IMR-90 (cell line): ENCODE results near the gene CBFA2T3. TPM values are rescaled to one million over a fixed set of nuclear protein-coding genes. Genes with fewer than 3 reads are reported as not detected.

ENCODE experiments used
- ATAC-seq: fragments of 200-7000 bp; cut with Tn5 transposase; 2 replicates; pipeline ENCODE4 v1.9.1; 2020; ENCODE audit warnings: low read depth, mild to moderate bottlenecking, moderate library complexity
- BruUV-seq: library from RNA; stranded (reverse); fragments of 400-500 nt; replicated peaks from 2 replicates; lab custom pipeline; 2021; lab: Mats Ljungman, UMichigan
- CTCF ChIA-PET: fragments of 300-600 bp; formaldehyde crosslinking; extraction: SDS; loops from one replicate; lab custom pipeline; 2021; ENCODE audit warnings: antibody characterized with exemption; lab: Yijun Ruan, JAX
- POLR2A ChIA-PET: fragments of 300-600 bp; sonication (Branson Sonifier 250); formaldehyde crosslinking; loops from one replicate; lab custom pipeline; 2022; ENCODE audit warnings: antibody characterized with exemption; ENCODE audit not compliant: unreplicated experiment; lab: Charles Lee
- DNase-seq: peaks from one replicate; pipeline ENCODE4 v3.0.0; 2013
- H2AFZ ChIP-seq: replicated peaks from 2 replicates; pipeline ENCODE3; 2013; ENCODE audit warnings: low read length, mild to moderate bottlenecking; ENCODE audit not compliant: poor library complexity
- H2AK5ac ChIP-seq: 2 replicates; pipeline ENCODE4 v1.6.1; 2013; ENCODE audit warnings: low read depth, low read length, inconsistent platforms
- H2AK9ac ChIP-seq: replicated peaks from 2 replicates; pipeline ENCODE3; 2013; ENCODE audit warnings: mild to moderate bottlenecking, low read depth, low read length, moderate library complexity; ENCODE audit not compliant: poor library complexity
- H2BK120ac ChIP-seq: 2 replicates; pipeline ENCODE4 v1.6.1; 2013; ENCODE audit warnings: low read depth, low read length, inconsistent platforms
- H2BK15ac ChIP-seq: 3 replicates; pipeline ENCODE4 v1.6.1; 2013; ENCODE audit warnings: low read depth, low read length, inconsistent platforms
- H2BK20ac ChIP-seq: 2 replicates; pipeline ENCODE4 v1.6.1; 2013; ENCODE audit warnings: low read depth, mild to moderate bottlenecking, inconsistent platforms, low read length, moderate library complexity
- H2BK5ac ChIP-seq: 2 replicates; pipeline ENCODE4 v1.6.1; 2013; ENCODE audit warnings: mild to moderate bottlenecking, low read depth, low read length, inconsistent platforms; ENCODE audit not compliant: poor library complexity, severe bottlenecking
- H3K14ac ChIP-seq: replicated peaks from 2 replicates; pipeline ENCODE4 v1.6.1; 2013; ENCODE audit warnings: low read depth, low read length, inconsistent platforms
- H3K18ac ChIP-seq: 2 replicates; pipeline ENCODE4 v1.6.1; 2013; ENCODE audit warnings: low read depth, low read length, control low read depth
- H3K23ac ChIP-seq: 2 replicates; pipeline ENCODE4 v1.6.1; 2013; ENCODE audit warnings: low read depth, low read length, inconsistent platforms
- H3K27ac ChIP-seq: 2 replicates; pipeline ENCODE4 v1.5.1; 2013; ENCODE audit warnings: mild to moderate bottlenecking, control low read depth, low read length; ENCODE audit not compliant: insufficient read depth
- H3K27me3 ChIP-seq: 2 replicates; pipeline ENCODE4 v1.6.1; 2013; ENCODE audit warnings: low read length; ENCODE audit not compliant: control insufficient read depth, insufficient read depth
- H3K36me3 ChIP-seq: 2 replicates; pipeline ENCODE4 v1.6.1; 2013; ENCODE audit warnings: low read length, mixed read lengths; ENCODE audit not compliant: control insufficient read depth, insufficient read depth
- H3K4ac ChIP-seq: 2 replicates; pipeline ENCODE4 v1.6.1; 2013; ENCODE audit warnings: low read depth, low read length, inconsistent platforms
- H3K4me1 ChIP-seq: 2 replicates; pipeline ENCODE4 v1.6.1; 2013; ENCODE audit warnings: low read length, mixed read lengths; ENCODE audit not compliant: control insufficient read depth, insufficient read depth
- H3K4me2 ChIP-seq: 2 replicates; pipeline ENCODE4 v1.6.1; 2013; ENCODE audit warnings: low read depth, mild to moderate bottlenecking, control low read depth, low read length, moderate library complexity
- H3K4me3 ChIP-seq: 2 replicates; pipeline ENCODE4 v1.5.1; 2013; ENCODE audit warnings: low read depth, mild to moderate bottlenecking, control low read depth, low read length, moderate library complexity; ENCODE audit not compliant: insufficient read depth
- H3K56ac ChIP-seq: 2 replicates; pipeline ENCODE4 v1.6.1; 2013; ENCODE audit warnings: low read length, inconsistent platforms; ENCODE audit not compliant: insufficient read depth; ENCODE audit errors: extremely low read depth
- H3K79me1 ChIP-seq, 2 experiments: 2 replicates each; pipeline ENCODE4 v1.6.1; 2013; ENCODE audit warnings: low read length in 2 of 2, inconsistent platforms in 1 of 2, low read depth in 1 of 2
- H3K9ac ChIP-seq: 2 replicates; pipeline ENCODE4 v1.6.1; 2013; ENCODE audit warnings: low read depth, low read length, control low read depth
- H3K9me1 ChIP-seq: 2 replicates; pipeline ENCODE4 v1.6.1; 2013; ENCODE audit warnings: low read length, inconsistent platforms; ENCODE audit not compliant: insufficient read depth
- H3K9me3 ChIP-seq: 2 replicates; pipeline ENCODE4 v1.6.1; 2013; ENCODE audit warnings: low read length; ENCODE audit not compliant: control insufficient read depth, insufficient read depth
- H4K20me1 ChIP-seq: 2 replicates; pipeline ENCODE4 v1.6.1; 2013; ENCODE audit warnings: low read length, inconsistent platforms; ENCODE audit not compliant: insufficient read depth
- H4K5ac ChIP-seq: 2 replicates; pipeline ENCODE4 v1.6.1; 2013; ENCODE audit warnings: mild to moderate bottlenecking, low read depth, low read length, control low read depth
- H4K8ac ChIP-seq, 2 experiments: 2 replicates each; pipeline ENCODE4 v1.6.1; 2013; ENCODE audit warnings: low read depth in 2 of 2, low read length in 2 of 2, control low read depth in 1 of 2, inconsistent platforms in 1 of 2
- H4K91ac ChIP-seq: 2 replicates; pipeline ENCODE4 v1.6.1; 2013; ENCODE audit warnings: low read depth, low read length, inconsistent platforms; ENCODE audit not compliant: insufficient read depth
- BHLHE40 ChIP-seq: fragments of 150-350 bp; IDR thresholded peaks from 2 replicates; pipeline ENCODE4 v1.6.1; 2016; ENCODE audit warnings: mild to moderate bottlenecking, low read depth, low read length
- CEBPB ChIP-seq: IDR thresholded peaks from 2 replicates; pipeline ENCODE4 v1.6.1; 2012; ENCODE audit warnings: low read depth, low read length, improper control_type of control experiment
- CHD1 ChIP-seq: IDR thresholded peaks from 2 replicates; pipeline ENCODE4 v1.6.1; 2012; ENCODE audit warnings: low read depth, low read length, improper control_type of control experiment
- ELK1 ChIP-seq: fragments of 150-350 bp; IDR thresholded peaks from 2 replicates; pipeline ENCODE4 v1.6.1; 2016; ENCODE audit warnings: low read depth, mild to moderate bottlenecking, low read length, moderate library complexity, borderline replicate concordance
- FOS ChIP-seq: fragments of 150-350 bp; IDR thresholded peaks from 2 replicates; pipeline ENCODE4 v1.6.1; 2016; ENCODE audit warnings: low read depth, low read length
- MAFK ChIP-seq: IDR thresholded peaks from 2 replicates; pipeline ENCODE4 v1.6.1; 2012; ENCODE audit warnings: low read depth, low read length, improper control_type of control experiment
- MAZ ChIP-seq: IDR thresholded peaks from 2 replicates; pipeline ENCODE4 v1.6.1; 2012; ENCODE audit warnings: low read depth, mild to moderate bottlenecking, low read length, improper control_type of control experiment, moderate library complexity, borderline replicate concordance
- MXI1 ChIP-seq: IDR thresholded peaks from 2 replicates; pipeline ENCODE4 v1.6.1; 2012; ENCODE audit warnings: low read depth, mild to moderate bottlenecking, low read length, moderate library complexity, borderline replicate concordance
- NFE2L2 ChIP-seq: fragments of 150-350 bp; IDR thresholded peaks from 2 replicates; pipeline ENCODE4 v1.6.1; 2016; ENCODE audit warnings: low read depth, mild to moderate bottlenecking, low read length
- POLR2A ChIP-seq: IDR thresholded peaks from 2 replicates; pipeline ENCODE4 v1.6.1; 2012; ENCODE audit warnings: mild to moderate bottlenecking, low read depth, low read length
- RAD21 ChIP-seq: IDR thresholded peaks from 2 replicates; pipeline ENCODE4 v1.6.1; 2012; ENCODE audit warnings: low read length, improper control_type of control experiment
- RCOR1 ChIP-seq: IDR thresholded peaks from 2 replicates; pipeline ENCODE4 v1.6.1; 2012; ENCODE audit warnings: mild to moderate bottlenecking, low read length, improper control_type of control experiment; ENCODE audit not compliant: insufficient replicate concordance
- RFX5 ChIP-seq: IDR thresholded peaks from 2 replicates; pipeline ENCODE4 v1.8.0; 2012; ENCODE audit warnings: low read depth, mild to moderate bottlenecking, low read length, moderate library complexity
- SMC3 ChIP-seq: fragments of 150-350 bp; IDR thresholded peaks from 2 replicates; pipeline ENCODE4 v1.6.1; 2016; ENCODE audit warnings: low read depth, mild to moderate bottlenecking, antibody characterized with exemption, low read length, moderate library complexity
- USF2 ChIP-seq: fragments of 150-350 bp; IDR thresholded peaks from 2 replicates; pipeline ENCODE4 v1.6.1; 2017; ENCODE audit warnings: mild to moderate bottlenecking, antibody characterized with exemption, low read length, low read depth
- WGBS, 2 experiments: methylation state at CpG; one replicate each; pipeline versions ENCODE4 v1.1.5 to v1.1.7; 2013; ENCODE audit warnings: missing lambda C conversion rate in 2 of 2; ENCODE audit not compliant: insufficient read length in 1 of 2; ENCODE audit errors: extremely low coverage in 2 of 2; 5-methylcytosine and 5-hydroxymethylcytosine counted together
- dilution Hi-C: fragments of 300-500 bp; cut with HindIII; formaldehyde crosslinking; loops from one replicate; pipeline ENCODE4 v1.14.3; 2018; ENCODE audit warnings: low sequenced_read_pairs; ENCODE audit not compliant: unreplicated experiment
- in situ Hi-C: fragments of 300-500 bp; cut with MboI; formaldehyde crosslinking; loops from 3 replicates; pipeline ENCODE4 v1.14.3; 2019; ENCODE audit warnings: low sequenced_read_pairs, inconsistent platforms, mixed read lengths
- intact Hi-C: fragments of 100-400 bp; cut with micrococcal nuclease; formaldehyde crosslinking; loops from 2 replicates; pipeline ENCODE4 v1.10.0; 2022
- polyA plus RNA-seq, 3 experiments: library from polyadenylated mRNA; depleted of rRNA; stranded (reverse); fragments of >200 nt; gene quantifications; 2 replicates each; pipeline ENCODE4 v1.2.3, GENCODE V29; 2012; ENCODE audit warnings: low replicate concordance in 1 of 3
- total RNA-seq: library from RNA; depleted of rRNA; stranded (reverse); fragments of >200 nt; gene quantifications from 2 replicates; pipeline ENCODE4 v1.2.3, GENCODE V29; 2012
- TF ChIP-seq, protein P1 (sequence below): conservative IDR thresholded peaks from 2 replicates; pipeline ENCODE4 v1.5.1; 2012; ENCODE audit warnings: mild to moderate bottlenecking, low read depth, low read length, improper control_type of control experiment

The CBFA2T3 gene
- total and polyA plus RNA-seq, 2 of the 4 experiments (the other 2 are of a cell fraction): not detected

- in situ Hi-C loops: no loop called here
- ChIA-PET CTCF (no interaction called here), POLR2A (no interaction called here)
- DNase-seq (no peak), ATAC-seq (no peak)
- H3K9me3 ChIP-seq: peaks cover 4% of the 10 kb centered on the region
- H2AFZ ChIP-seq: no peak overlapping the region
- no peak overlapping the region for H2BK5ac ChIP-seq
- no peak overlapping the region for H2AK9ac ChIP-seq
- H4K8ac ChIP-seq: no peak overlapping the region
- H2AK5ac ChIP-seq: no peak overlapping the region
- H3K9me1 ChIP-seq: no peaks in the 10 kb centered on the region
- H3K18ac ChIP-seq: no peak overlapping the region
- no TSS peak for BruUV-seq
- no peak overlapping the region for H2BK20ac ChIP-seq
- H3K14ac ChIP-seq: no peak overlapping the region
- peaks cover 8% of the 10 kb centered on the region; the same call in 1 of the 2 replicates for H3K4me1 ChIP-seq
- H3K4me2 ChIP-seq: no peak overlapping the region
- dilution Hi-C loops: no loop called here
- H3K27ac ChIP-seq: no peak overlapping the region
- H3K56ac ChIP-seq: no peak overlapping the region
- H3K23ac ChIP-seq: no peak overlapping the region
- 93% methylated on average over 30 of the region's 39 CpGs; no CpG with 5 or more reads in 1 of the 2 experiments for WGBS, 2 experiments
- no peak overlapping the region for H2BK15ac ChIP-seq
- no peak overlapping the region for H3K9ac ChIP-seq
- H4K91ac ChIP-seq: no peak overlapping the region
- H3K36me3 ChIP-seq: no peaks in the 10 kb centered on the region
- no peaks in the 10 kb centered on the region for H3K79me1 ChIP-seq
- H3K4ac ChIP-seq: no peak overlapping the region
- no peak overlapping the region for H4K5ac ChIP-seq
- H3K27me3 ChIP-seq: peaks cover 19% of the 10 kb centered on the region
- no peak overlapping the region for H3K4me3 ChIP-seq
- intact Hi-C loops: no loop called here
- TF ChIP-seq USF2 (no peak), ELK1 (no peak), NFE2L2 (no peak), MXI1 (no peak), CEBPB (no peak), FOS (no peak), MAZ (no peak), RAD21 (no peak), POLR2A (no peak), RFX5 (no peak), RCOR1 (no peak), CHD1 (no peak), BHLHE40 (no peak), MAFK (no peak), SMC3 (no peak)
- TF ChIP-seq, protein P1, sequence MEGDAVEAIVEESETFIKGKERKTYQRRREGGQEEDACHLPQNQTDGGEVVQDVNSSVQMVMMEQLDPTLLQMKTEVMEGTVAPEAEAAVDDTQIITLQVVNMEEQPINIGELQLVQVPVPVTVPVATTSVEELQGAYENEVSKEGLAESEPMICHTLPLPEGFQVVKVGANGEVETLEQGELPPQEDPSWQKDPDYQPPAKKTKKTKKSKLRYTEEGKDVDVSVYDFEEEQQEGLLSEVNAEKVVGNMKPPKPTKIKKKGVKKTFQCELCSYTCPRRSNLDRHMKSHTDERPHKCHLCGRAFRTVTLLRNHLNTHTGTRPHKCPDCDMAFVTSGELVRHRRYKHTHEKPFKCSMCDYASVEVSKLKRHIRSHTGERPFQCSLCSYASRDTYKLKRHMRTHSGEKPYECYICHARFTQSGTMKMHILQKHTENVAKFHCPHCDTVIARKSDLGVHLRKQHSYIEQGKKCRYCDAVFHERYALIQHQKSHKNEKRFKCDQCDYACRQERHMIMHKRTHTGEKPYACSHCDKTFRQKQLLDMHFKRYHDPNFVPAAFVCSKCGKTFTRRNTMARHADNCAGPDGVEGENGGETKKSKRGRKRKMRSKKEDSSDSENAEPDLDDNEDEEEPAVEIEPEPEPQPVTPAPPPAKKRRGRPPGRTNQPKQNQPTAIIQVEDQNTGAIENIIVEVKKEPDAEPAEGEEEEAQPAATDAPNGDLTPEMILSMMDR: no peak
- H2BK120ac ChIP-seq: no peak overlapping the region
- H4K20me1 ChIP-seq: no peaks in the 10 kb centered on the region
These were observed 92.3 kb downstream of the CBFA2T3 start for GRCh38 chr16:88884569-88885271.
